Neural cell (in vitro differentiated cells): ENCODE data around the gene NARS2. TPM values are rescaled to one million over a fixed set of nuclear protein-coding genes. Genes with fewer than 3 reads are reported as not detected.

Experiments used
- H2AFZ ChIP-seq: fragments of 200-600, 300-800 bp; sonication (generic), shearing (Covaris generic); 2 replicates; pipeline ENCODE4 v1.6.0; 2014; ENCODE audit warnings: low read depth, mild to moderate bottlenecking, antibody characterized with exemption, low read length, moderate library complexity
- H3F3A ChIP-seq: fragments of 200-600 bp; shearing (Covaris generic); 2 replicates; pipeline ENCODE4 v1.6.1; 2016; ENCODE audit warnings: mild to moderate bottlenecking, moderate library complexity, mixed read lengths, antibody characterized with exemption, low read length; ENCODE audit not compliant: insufficient read depth, poor library complexity, severe bottlenecking
- H3K27ac ChIP-seq: fragments of 200-600, 300-800 bp; sonication (generic), shearing (Covaris generic); 2 replicates; pipeline ENCODE4 v1.5.1; 2014; ENCODE audit warnings: mild to moderate bottlenecking, low read length, moderate library complexity
- H3K27me3 ChIP-seq: fragments of 300-800, 200-600 bp; sonication (generic), shearing (Covaris generic); 2 replicates; pipeline ENCODE4 v1.6.0; 2014; ENCODE audit warnings: mild to moderate bottlenecking, low read depth, low read length, moderate library complexity; ENCODE audit not compliant: insufficient read depth
- H3K36me3 ChIP-seq: fragments of 300-800, 200-600 bp; sonication (generic), shearing (Covaris generic); 2 replicates; pipeline ENCODE4 v1.5.1; 2014; ENCODE audit warnings: mild to moderate bottlenecking, antibody characterized with exemption, low read length, moderate library complexity; ENCODE audit not compliant: insufficient read depth
- H3K4me2 ChIP-seq: fragments of 300-800, 200-600 bp; sonication (generic), shearing (Covaris generic); 2 replicates; pipeline ENCODE4 v1.6.0; 2014; ENCODE audit warnings: mild to moderate bottlenecking, low read length
- H3K4me3 ChIP-seq: fragments of 300-800, 200-600 bp; sonication (generic), shearing (Covaris generic); 2 replicates; pipeline ENCODE4 v1.5.1; 2014; ENCODE audit warnings: mild to moderate bottlenecking, low read length, moderate library complexity
- H3K79me2 ChIP-seq: fragments of 200-600 bp; shearing (Covaris generic); replicated peaks from 2 replicates; pipeline ENCODE4 v1.6.0; 2014; ENCODE audit warnings: mild to moderate bottlenecking, low read length, moderate library complexity; ENCODE audit not compliant: insufficient read depth
- H3K9ac ChIP-seq: fragments of 300-800, 200-600 bp; sonication (generic), shearing (Covaris generic); 2 replicates; pipeline ENCODE4 v1.6.1; 2016; ENCODE audit warnings: mild to moderate bottlenecking, low read length, mixed read lengths
- H3K9me2 ChIP-seq: fragments of 200-600 bp; shearing (Covaris generic); 2 replicates; pipeline ENCODE4 v1.6.1; 2016; ENCODE audit warnings: mild to moderate bottlenecking, low read length, mixed read lengths; ENCODE audit not compliant: insufficient read depth
- H3K9me3 ChIP-seq: fragments of 200-600, 300-800 bp; sonication (generic), shearing (Covaris generic); 2 replicates; pipeline ENCODE4 v1.6.1; 2016; ENCODE audit warnings: mild to moderate bottlenecking, mixed run types, low read length, moderate library complexity, mixed read lengths
- H4K20me1 ChIP-seq: fragments of 200-600 bp; shearing (Covaris generic); 2 replicates; pipeline ENCODE4 v1.6.1; 2016; ENCODE audit warnings: mild to moderate bottlenecking, mixed run types; ENCODE audit not compliant: insufficient read depth
- EP300 ChIP-seq: fragments of 450-650 bp; conservative IDR thresholded peaks from 2 replicates; pipeline ENCODE4 v1.6.1; 2014; ENCODE audit warnings: antibody characterized with exemption, mild to moderate bottlenecking, moderate library complexity; ENCODE audit not compliant: poor library complexity, severe bottlenecking
- EZH2 ChIP-seq: fragments of 200-600, 300-800 bp; shearing (Covaris generic), sonication (generic); IDR thresholded peaks from 2 replicates; pipeline ENCODE4 v1.6.1; 2014; ENCODE audit warnings: antibody characterized with exemption, low read length, borderline replicate concordance, mild to moderate bottlenecking; ENCODE audit not compliant: insufficient read depth, poor library complexity, severe bottlenecking
- MXI1 ChIP-seq: fragments of 450-650 bp; conservative IDR thresholded peaks from 2 replicates; pipeline ENCODE4 v1.6.1; 2014; ENCODE audit warnings: antibody characterized with exemption, mild to moderate bottlenecking; ENCODE audit not compliant: poor library complexity, severe bottlenecking
- POLR2AphosphoS5 ChIP-seq: IDR thresholded peaks from 2 replicates; pipeline ENCODE4 v1.6.1; 2012
- RAD21 ChIP-seq: fragments of 450-650 bp; conservative IDR thresholded peaks from 2 replicates; pipeline ENCODE4 v1.6.1; 2014; ENCODE audit warnings: antibody characterized with exemption, mild to moderate bottlenecking, moderate library complexity
- SMC3 ChIP-seq: fragments of 450-650 bp; conservative IDR thresholded peaks from 2 replicates; pipeline ENCODE4 v1.6.1; 2014; ENCODE audit warnings: antibody characterized with exemption, mild to moderate bottlenecking, moderate library complexity; ENCODE audit not compliant: poor library complexity
- TAF1 ChIP-seq: IDR thresholded peaks from 2 replicates; pipeline ENCODE4 v1.6.1; 2012; ENCODE audit warnings: low read depth
- polyA plus RNA-seq: library from polyadenylated mRNA; depleted of rRNA; stranded (reverse); fragments of >200 nt; gene quantifications from 2 replicates; pipeline ENCODE4 v1.2.3, GENCODE V29; 2014
- TF ChIP-seq, protein P1 (sequence below): IDR thresholded peaks from 2 replicates; pipeline ENCODE4 v1.6.1; 2012; ENCODE audit warnings: borderline replicate concordance

NARS2 gene
- polyA plus RNA-seq, 1 donor from 2014 or later, result 39.6 TPM

DNA sequence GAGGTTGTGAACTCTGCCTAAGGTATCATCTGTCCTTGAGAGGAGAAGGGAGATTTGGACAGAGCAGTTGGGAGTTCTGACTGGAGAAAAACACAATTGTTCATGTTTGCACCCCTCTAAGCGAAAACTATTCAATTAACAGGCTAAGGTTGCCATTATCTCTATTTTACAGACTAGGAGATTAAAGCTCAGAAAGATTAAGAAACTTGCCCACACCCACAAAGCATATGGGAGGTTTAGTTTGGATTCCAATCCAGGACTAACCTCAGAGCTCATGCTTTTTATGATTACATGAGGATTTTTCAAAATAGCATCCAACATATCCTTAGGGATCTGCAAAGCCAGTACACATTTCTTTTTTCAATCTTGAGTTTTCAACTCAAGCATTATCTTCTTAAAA, 179.1 kb downstream of the NARS2 start:
- no peak overlapping the region for H3K4me2 ChIP-seq
- H3K36me3 ChIP-seq, result no peaks in the 10 kb centered on the region
- H3K9me2 ChIP-seq, result no peaks in the 10 kb centered on the region
- H3K27me3 ChIP-seq, result no peaks in the 10 kb centered on the region
- H3K4me3 ChIP-seq, result no peak overlapping the region
- H3K27ac ChIP-seq, result no peak overlapping the region
- no peak overlapping the region for H2AFZ ChIP-seq
- H3F3A ChIP-seq, result no peaks in the 10 kb centered on the region
- H4K20me1 ChIP-seq, result no peaks in the 10 kb centered on the region
- TF ChIP-seq, protein P1, sequence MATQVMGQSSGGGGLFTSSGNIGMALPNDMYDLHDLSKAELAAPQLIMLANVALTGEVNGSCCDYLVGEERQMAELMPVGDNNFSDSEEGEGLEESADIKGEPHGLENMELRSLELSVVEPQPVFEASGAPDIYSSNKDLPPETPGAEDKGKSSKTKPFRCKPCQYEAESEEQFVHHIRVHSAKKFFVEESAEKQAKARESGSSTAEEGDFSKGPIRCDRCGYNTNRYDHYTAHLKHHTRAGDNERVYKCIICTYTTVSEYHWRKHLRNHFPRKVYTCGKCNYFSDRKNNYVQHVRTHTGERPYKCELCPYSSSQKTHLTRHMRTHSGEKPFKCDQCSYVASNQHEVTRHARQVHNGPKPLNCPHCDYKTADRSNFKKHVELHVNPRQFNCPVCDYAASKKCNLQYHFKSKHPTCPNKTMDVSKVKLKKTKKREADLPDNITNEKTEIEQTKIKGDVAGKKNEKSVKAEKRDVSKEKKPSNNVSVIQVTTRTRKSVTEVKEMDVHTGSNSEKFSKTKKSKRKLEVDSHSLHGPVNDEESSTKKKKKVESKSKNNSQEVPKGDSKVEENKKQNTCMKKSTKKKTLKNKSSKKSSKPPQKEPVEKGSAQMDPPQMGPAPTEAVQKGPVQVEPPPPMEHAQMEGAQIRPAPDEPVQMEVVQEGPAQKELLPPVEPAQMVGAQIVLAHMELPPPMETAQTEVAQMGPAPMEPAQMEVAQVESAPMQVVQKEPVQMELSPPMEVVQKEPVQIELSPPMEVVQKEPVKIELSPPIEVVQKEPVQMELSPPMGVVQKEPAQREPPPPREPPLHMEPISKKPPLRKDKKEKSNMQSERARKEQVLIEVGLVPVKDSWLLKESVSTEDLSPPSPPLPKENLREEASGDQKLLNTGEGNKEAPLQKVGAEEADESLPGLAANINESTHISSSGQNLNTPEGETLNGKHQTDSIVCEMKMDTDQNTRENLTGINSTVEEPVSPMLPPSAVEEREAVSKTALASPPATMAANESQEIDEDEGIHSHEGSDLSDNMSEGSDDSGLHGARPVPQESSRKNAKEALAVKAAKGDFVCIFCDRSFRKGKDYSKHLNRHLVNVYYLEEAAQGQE, result no peak
- TF ChIP-seq SMC3 (no peak), RAD21 (no peak), EP300 (no peak), POLR2AphosphoS5 (no peak), MXI1 (no peak)
- no peaks in the 10 kb centered on the region for H3K9me3 ChIP-seq
- peaks cover 61% of the 10 kb centered on the region for H3K79me2 ChIP-seq
- H3K9ac ChIP-seq, result no peak overlapping the region

DNA sequence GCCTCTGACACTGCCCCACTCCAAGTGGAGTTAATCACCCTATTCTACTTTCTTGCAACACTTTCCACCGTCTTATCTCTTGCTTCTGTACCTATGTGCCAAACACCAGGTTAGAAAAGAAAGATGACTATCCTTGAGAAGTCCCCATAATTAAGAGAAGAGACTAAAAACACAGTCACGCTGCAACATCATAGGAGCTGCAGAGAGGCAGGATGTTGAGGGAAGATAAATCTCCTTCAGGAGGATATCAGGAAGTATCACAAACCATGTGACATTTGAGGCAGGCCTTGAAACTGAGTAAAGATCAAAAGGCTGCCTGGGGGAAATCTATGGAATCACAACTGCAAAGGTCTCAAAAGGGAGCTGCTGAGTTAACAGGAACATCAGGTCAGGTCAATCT, 181.8 kb downstream of the NARS2 start:
- Histone ChIP-seq H3F3A (no peaks in the 10 kb centered on the region), H3K4me3 (no peak overlapping the region), H3K79me2 (peaks cover 69% of the 10 kb centered on the region), H3K9ac (no peak overlapping the region), H4K20me1 (no peaks in the 10 kb centered on the region), H3K36me3 (no peaks in the 10 kb centered on the region), H3K4me2 (no peak overlapping the region), H3K27me3 (no peaks in the 10 kb centered on the region), H3K9me3 (no peaks in the 10 kb centered on the region), H2AFZ (no peak overlapping the region), H3K27ac (no peak overlapping the region), H3K9me2 (no peaks in the 10 kb centered on the region)
- TF ChIP-seq EP300 (no peak), TAF1 (no peak), MXI1 (no peak), POLR2AphosphoS5 (no peak), SMC3 (no peak), EZH2 (no peak), RAD21 (no peak)
- TF ChIP-seq, protein P1, result no peak
